Activated CD8-positive, alpha-beta memory T cell treated with anti-CD3 and anti-CD28 coated beads for 48 hours (primary cell): ENCODE data around the gene AGAP1.
"Not testable (repeated sequence)": the region's sequence is repeated elsewhere in the genome, so short reads cannot be mapped to it uniquely, and the experiment has no call there.

ENCODE experiments used
- DNase-seq, 3 experiments: peaks; one replicate each; pipeline ENCODE4 v3.0.0-alpha.2; 2020; ENCODE audit warnings: low read depth in 2 of 3, low spot score in 2 of 3

AGAP1 gene

GRCh38 chr2:236073246-236073645, 579.4 kb downstream of the AGAP1 start:
- no peak for DNase-seq

GRCh38 chr2:236073867-236074655, 580.2 kb downstream of the AGAP1 start:
- DNase-seq: no peak

- no peak for DNase-seq
These were observed 582.0 kb downstream of the AGAP1 start for GRCh38 chr2:236075802-236076201.

GRCh38 chr2:236078297-236079255, 584.7 kb downstream of the AGAP1 start:
- DNase-seq: no peak

- DNase-seq: no peak
These were observed 586.6 kb downstream of the AGAP1 start for GRCh38 chr2:236080412-236080811.

- no peak for DNase-seq
These were observed 587.3 kb downstream of the AGAP1 start for GRCh38 chr2:236081171-236081570.

- no peak for DNase-seq
These were observed 588.2 kb downstream of the AGAP1 start for GRCh38 chr2:236082061-236082460.

- DNase-seq: no peak
These were observed 590.1 kb downstream of the AGAP1 start for GRCh38 chr2:236083934-236084333.

GRCh38 chr2:236085211-236085610, 591.4 kb downstream of the AGAP1 start:
- no peak for DNase-seq

- DNase-seq: no peak
These were observed 591.8 kb downstream of the AGAP1 start for GRCh38 chr2:236085647-236086046.

- no peak for DNase-seq
These were observed 592.6 kb downstream of the AGAP1 start for GRCh38 chr2:236086403-236086970.

GRCh38 chr2:236086971-236087465, 593.2 kb downstream of the AGAP1 start:
- DNase-seq: no peak

- no peak for DNase-seq
These were observed 594.7 kb downstream of the AGAP1 start for GRCh38 chr2:236088368-236089057.

- DNase-seq: no peak
These were observed 595.6 kb downstream of the AGAP1 start for GRCh38 chr2:236089271-236090026.

GRCh38 chr2:236090027-236090382, 596.2 kb downstream of the AGAP1 start:
- DNase-seq: no peak

- DNase-seq: not testable (repeated sequence)
These were observed 597.0 kb downstream of the AGAP1 start for GRCh38 chr2:236090826-236091225.

GRCh38 chr2:236092714-236093113, 598.9 kb downstream of the AGAP1 start:
- DNase-seq: no peak

GRCh38 chr2:236093134-236093533, 599.3 kb downstream of the AGAP1 start:
- no peak for DNase-seq

- DNase-seq: no peak
These were observed 601.7 kb downstream of the AGAP1 start for GRCh38 chr2:236095504-236095903.

GRCh38 chr2:236101311-236101950, 607.6 kb downstream of the AGAP1 start:
- DNase-seq: no peak
